Skeletal muscle tissue (tissue), 4 donors: ENCODE results near the gene C1orf53. TPM values are rescaled to one million over a fixed set of nuclear protein-coding genes. Genes with fewer than 3 reads are reported as not detected.
"Not testable (repeated sequence)": the region's sequence is repeated elsewhere in the genome, so short reads cannot be mapped to it uniquely, and the experiment has no call there.

Experiments used
- H3K27ac ChIP-seq: one replicate; pipeline ENCODE4 v1.7.0; 2013; ENCODE audit warnings: mild to moderate bottlenecking, low read depth, low read length, inconsistent platforms
- H3K27me3 ChIP-seq, 3 donors: one replicate each; pipeline ENCODE4 v1.7.0; 2013; ENCODE audit warnings: low read length in 3 of 3; ENCODE audit not compliant: control insufficient read depth in 3 of 3, insufficient read depth in 3 of 3
- H3K36me3 ChIP-seq, 3 donors: one replicate each; pipeline ENCODE4 v1.7.0; 2013; ENCODE audit warnings: low read length in 3 of 3; ENCODE audit not compliant: control insufficient read depth in 3 of 3, insufficient read depth in 3 of 3
- H3K4me1 ChIP-seq, 3 donors: one replicate each; pipeline ENCODE4 v1.7.0; 2013; ENCODE audit warnings: low read length in 3 of 3, mild to moderate bottlenecking in 3 of 3; ENCODE audit not compliant: control insufficient read depth in 3 of 3, insufficient read depth in 3 of 3
- H3K4me3 ChIP-seq, 3 donors: one replicate each; pipeline ENCODE4 v1.7.0; 2013; ENCODE audit warnings: low read length in 3 of 3
- H3K9ac ChIP-seq, 3 donors: one replicate each; pipeline ENCODE4 v1.7.0; 2013; ENCODE audit warnings: low read length in 3 of 3, mild to moderate bottlenecking in 3 of 3, moderate library complexity in 2 of 3, low read depth in 1 of 3
- H3K9me3 ChIP-seq, 3 donors: one replicate each; pipeline ENCODE4 v1.7.0; 2013; ENCODE audit warnings: low read length in 3 of 3; ENCODE audit not compliant: control insufficient read depth in 3 of 3
- total RNA-seq: library from RNA; depleted of rRNA; stranded (reverse); fragments of >200 nt; gene quantifications from one replicate; pipeline ENCODE4 v1.2.3, GENCODE V29; 2014
- donor health status: Osteomylitis.

C1orf53 gene
- total RNA-seq, 1 donor from 2014 or later, result not detected

GRCh38 chr1:197933647-197934046 is 31.2 kb downstream of the C1orf53 start:
- H3K4me3 ChIP-seq, result no peak overlapping the region
- no peaks in the 10 kb centered on the region for H3K9me3 ChIP-seq
- no peaks in the 10 kb centered on the region for H3K36me3 ChIP-seq
- H3K9ac ChIP-seq, result no peak overlapping the region
- H3K27me3 ChIP-seq, result peaks cover 3 to 28% (median 21%) of the 10 kb centered on the region in 3 donors
- H3K27ac ChIP-seq, result no peak overlapping the region
- no peaks in the 10 kb centered on the region for H3K4me1 ChIP-seq

- Histone ChIP-seq H3K4me3 (no peak overlapping the region), H3K4me1 (no peaks in the 10 kb centered on the region), H3K9me3 (no peaks in the 10 kb centered on the region), H3K27me3 (peaks cover 0 to 5% (median 0%) of the 10 kb centered on the region in 3 donors), H3K9ac (no peak overlapping the region), H3K36me3 (no peaks in the 10 kb centered on the region), H3K27ac (no peak overlapping the region)
These were observed 35.0 kb downstream of the C1orf53 start for GRCh38 chr1:197937381-197937780.

GRCh38 chr1:197937892-197938291 is 35.5 kb downstream of the C1orf53 start:
- H3K4me3 ChIP-seq, result no peak overlapping the region
- H3K4me1 ChIP-seq, result no peaks in the 10 kb centered on the region
- no peak overlapping the region for H3K9ac ChIP-seq
- no peaks in the 10 kb centered on the region for H3K36me3 ChIP-seq
- H3K9me3 ChIP-seq, result no peaks in the 10 kb centered on the region
- H3K27me3 ChIP-seq, result peaks cover 0 to 5% (median 0%) of the 10 kb centered on the region in 3 donors
- no peak overlapping the region for H3K27ac ChIP-seq

GRCh38 chr1:197939159-197939980 is 36.9 kb downstream of the C1orf53 start:
- not testable (repeated sequence) for H3K9ac ChIP-seq, H3K4me3 ChIP-seq

GRCh38 chr1:197942042-197942441 is 39.6 kb downstream of the C1orf53 start:
- no peak overlapping the region for H3K4me3 ChIP-seq
- H3K4me1 ChIP-seq, result no peaks in the 10 kb centered on the region
- no peak overlapping the region for H3K27ac ChIP-seq
- H3K9ac ChIP-seq, result no peak overlapping the region
- H3K36me3 ChIP-seq, result no peaks in the 10 kb centered on the region
- H3K9me3 ChIP-seq, result no peaks in the 10 kb centered on the region
- H3K27me3 ChIP-seq, result peaks cover 0 to 5% (median 0%) of the 10 kb centered on the region in 3 donors

More at GRCh38 chr1:197939159-197939980, 36.9 kb downstream of the C1orf53 start:
- H3K4me1 ChIP-seq, H3K9me3 ChIP-seq, H3K36me3 ChIP-seq, H3K27me3 ChIP-seq, H3K27ac ChIP-seq: not testable (repeated sequence)

GRCh38 chr1:197944485-197944884 is 42.1 kb downstream of the C1orf53 start:
- Histone ChIP-seq H3K9me3 (no peaks in the 10 kb centered on the region), H3K9ac (no peak overlapping the region), H3K4me1 (no peaks in the 10 kb centered on the region), H3K4me3 (no peak overlapping the region), H3K36me3 (no peaks in the 10 kb centered on the region), H3K27ac (no peak overlapping the region), H3K27me3 (peaks cover 0 to 5% (median 0%) of the 10 kb centered on the region in 3 donors)

- Histone ChIP-seq H3K27ac (no peak overlapping the region), H3K9me3 (no peaks in the 10 kb centered on the region), H3K9ac (no peak overlapping the region), H3K4me3 (no peak overlapping the region), H3K36me3 (no peaks in the 10 kb centered on the region), H3K4me1 (no peaks in the 10 kb centered on the region), H3K27me3 (peaks cover 0 to 5% (median 0%) of the 10 kb centered on the region in 3 donors)
These were observed 46.8 kb downstream of the C1orf53 start for GRCh38 chr1:197948926-197949899.

GRCh38 chr1:197951089-197951488 is 48.7 kb downstream of the C1orf53 start:
- Histone ChIP-seq H3K27ac (no peak overlapping the region), H3K4me3 (no peak overlapping the region), H3K9ac (no peak overlapping the region), H3K9me3 (no peaks in the 10 kb centered on the region), H3K36me3 (no peaks in the 10 kb centered on the region), H3K27me3 (no peaks in the 10 kb centered on the region), H3K4me1 (no peaks in the 10 kb centered on the region)

- no peaks in the 10 kb centered on the region for H3K9me3 ChIP-seq
- H3K4me3 ChIP-seq, result no peak overlapping the region
- H3K27me3 ChIP-seq, result no peaks in the 10 kb centered on the region
- H3K36me3 ChIP-seq, result no peaks in the 10 kb centered on the region
- H3K27ac ChIP-seq, result no peak overlapping the region
- no peak overlapping the region for H3K9ac ChIP-seq
- no peaks in the 10 kb centered on the region for H3K4me1 ChIP-seq
These were observed 49.3 kb downstream of the C1orf53 start for GRCh38 chr1:197951617-197952175.
